NCI-H1417 (cell line): ENCODE results near the gene IFIT1.
"Not testable (repeated sequence)": the region's sequence is repeated elsewhere in the genome, so short reads cannot be mapped to it uniquely, and the experiment has no call there.

Experiments
- DNase-seq, 3 experiments: peaks; one replicate each; lab custom pipeline; 2025; lab: John Stamatoyannopoulos, UW

Gene IFIT1

DNA sequence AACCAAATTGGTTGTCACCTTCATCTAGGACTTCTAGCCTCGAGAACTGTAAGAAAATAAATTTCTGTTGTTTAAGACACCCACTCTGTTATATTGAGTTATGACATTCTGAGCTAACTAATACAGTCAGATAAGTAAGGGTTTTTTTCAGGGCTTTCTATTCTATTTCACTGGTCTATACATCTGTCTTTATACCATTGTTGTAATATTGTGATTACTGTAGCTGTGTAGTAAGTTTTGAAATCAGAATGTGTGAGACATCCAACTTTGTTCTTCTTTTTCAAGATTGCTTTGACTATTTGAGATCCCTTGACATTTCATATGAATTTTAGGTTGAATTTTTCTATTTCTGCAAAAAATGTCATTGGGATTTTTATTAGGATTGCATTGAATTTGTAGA lies 7.5 kb downstream of the IFIT1 start:
- DNase-seq, result no peak

DNA sequence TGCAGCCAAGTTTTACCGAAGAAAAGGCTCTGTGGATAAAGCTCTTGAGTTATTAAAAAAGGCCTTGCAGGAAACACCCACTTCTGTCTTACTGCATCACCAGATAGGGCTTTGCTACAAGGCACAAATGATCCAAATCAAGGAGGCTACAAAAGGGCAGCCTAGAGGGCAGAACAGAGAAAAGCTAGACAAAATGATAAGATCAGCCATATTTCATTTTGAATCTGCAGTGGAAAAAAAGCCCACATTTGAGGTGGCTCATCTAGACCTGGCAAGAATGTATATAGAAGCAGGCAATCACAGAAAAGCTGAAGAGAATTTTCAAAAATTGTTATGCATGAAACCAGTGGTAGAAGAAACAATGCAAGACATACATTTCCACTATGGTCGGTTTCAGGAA lies 10.6 kb downstream of the IFIT1 start:
- no peak for DNase-seq

DNA sequence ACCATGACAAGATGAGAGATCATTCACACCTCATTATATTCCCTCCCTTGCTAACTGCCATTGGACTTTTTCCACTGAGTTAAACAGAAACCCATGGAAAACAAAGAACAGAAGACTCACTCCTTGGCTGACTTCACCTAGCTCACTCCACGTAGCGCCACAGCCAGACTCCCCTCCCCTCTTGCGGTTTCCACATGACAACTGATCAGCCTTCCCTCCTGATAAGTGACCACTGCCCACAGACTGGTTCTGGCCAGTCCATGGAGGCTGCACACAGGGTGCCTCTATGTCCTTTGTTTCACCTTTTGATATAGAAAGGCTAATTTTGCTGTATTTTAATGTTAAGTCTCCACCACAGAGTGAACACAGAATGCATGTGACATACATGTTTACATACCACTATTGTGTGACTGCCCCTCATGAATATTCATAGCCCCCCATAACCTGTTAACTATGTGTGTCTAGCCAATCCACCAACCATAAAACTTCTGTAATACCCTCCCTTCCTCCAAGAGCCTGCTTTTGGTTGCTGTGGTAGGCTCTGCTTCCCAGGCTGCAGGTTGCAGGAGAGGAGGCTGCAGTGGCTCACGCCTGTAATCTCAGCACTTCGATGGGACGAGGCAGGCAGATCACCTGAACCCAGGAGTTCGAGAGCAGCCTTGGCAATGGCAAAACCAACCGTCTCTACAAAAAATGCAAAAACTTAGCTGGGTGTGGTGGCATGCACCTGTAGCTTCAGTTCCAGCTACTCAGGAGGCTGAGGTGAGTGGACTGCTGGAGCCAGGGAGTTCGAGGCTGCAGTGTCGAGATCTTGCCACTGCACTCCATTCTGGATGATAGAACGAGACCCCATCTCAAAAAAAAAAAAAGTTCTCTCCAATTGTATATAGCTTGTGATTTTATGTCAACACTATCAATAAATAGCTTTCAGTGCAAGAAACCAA lies 12.0 kb downstream of the IFIT1 start:
- DNase-seq, result no peak

DNA sequence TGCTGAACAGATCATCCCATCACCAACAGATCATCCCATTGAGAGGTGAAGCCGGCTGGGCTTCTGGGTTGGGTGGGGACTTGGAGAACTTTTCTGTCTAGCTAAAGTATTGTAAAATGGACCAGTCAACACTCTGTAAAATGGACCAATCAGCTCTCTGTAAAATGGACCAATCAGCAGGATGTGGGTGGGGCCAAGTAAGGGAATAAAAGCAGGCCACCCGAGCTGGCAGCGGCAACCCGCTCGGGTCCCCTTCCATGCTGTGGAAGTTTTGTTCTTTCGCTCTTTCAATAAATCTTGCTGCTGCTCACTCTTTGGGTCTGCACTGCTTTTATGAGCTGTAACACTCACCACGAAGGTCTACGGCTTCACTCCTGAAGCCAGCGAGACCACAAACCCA lies 13.8 kb downstream of the IFIT1 start:
- DNase-seq, result not testable (repeated sequence)

DNA sequence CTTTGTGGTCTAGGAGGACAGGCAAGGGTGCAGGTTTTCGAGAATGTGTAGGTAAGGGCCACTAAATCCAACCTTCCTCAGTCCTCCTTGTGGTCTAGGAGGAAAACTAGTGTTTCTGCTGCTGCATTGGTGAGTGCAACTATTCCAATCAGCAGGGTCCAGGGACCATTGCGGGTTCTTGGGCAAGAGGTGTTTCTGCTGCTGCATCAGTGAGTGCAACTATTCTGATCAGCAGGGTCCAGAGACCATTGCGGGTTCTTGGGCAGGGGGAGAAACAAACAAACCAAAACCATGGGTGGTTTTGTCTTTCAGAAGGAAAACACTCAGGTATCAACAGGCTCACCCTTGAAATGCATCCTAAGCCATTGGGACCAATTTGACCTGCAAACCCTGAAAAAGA lies 15.4 kb downstream of the IFIT1 start:
- not testable (repeated sequence) for DNase-seq

DNA sequence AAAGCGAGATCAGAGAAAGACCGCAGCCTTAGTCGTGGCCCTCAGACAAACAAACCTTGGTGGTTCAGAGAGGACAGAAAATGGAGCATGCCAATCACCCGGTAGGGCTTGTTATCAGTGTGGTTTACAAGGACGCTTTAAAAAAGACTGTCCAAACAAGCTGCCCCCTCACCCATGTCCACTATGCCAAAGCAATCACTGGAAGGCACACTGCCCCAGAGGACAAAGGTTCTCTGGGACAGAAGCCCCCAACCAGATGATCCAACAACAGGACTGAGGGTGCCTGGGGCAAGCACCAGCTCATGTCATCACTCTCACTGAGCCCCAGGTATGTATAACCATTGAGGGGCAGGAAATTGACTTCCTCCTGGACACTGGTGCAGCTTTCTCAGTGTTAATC lies 16.9 kb downstream of the IFIT1 start:
- not testable (repeated sequence) for DNase-seq

DNA sequence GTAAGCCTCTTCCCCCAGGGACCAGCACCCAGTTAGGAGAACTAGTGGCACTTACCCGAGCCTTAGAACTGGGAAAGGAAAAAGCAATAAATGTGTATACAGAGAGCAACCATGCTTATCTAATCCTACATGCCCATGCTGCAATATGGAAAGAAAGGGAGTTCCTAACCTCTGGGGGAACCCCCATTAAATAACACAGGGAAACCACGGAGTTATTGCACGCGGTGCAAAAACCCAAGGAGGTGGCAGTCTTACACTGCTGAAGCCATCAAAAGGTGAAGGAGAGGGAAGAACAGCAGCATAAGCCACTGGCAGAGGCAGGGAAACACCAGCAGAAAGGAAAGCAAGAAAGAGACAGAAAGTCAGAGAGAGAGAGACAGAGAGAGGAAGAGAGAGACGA lies 18.1 kb downstream of the IFIT1 start:
- not testable (repeated sequence) for DNase-seq

DNA sequence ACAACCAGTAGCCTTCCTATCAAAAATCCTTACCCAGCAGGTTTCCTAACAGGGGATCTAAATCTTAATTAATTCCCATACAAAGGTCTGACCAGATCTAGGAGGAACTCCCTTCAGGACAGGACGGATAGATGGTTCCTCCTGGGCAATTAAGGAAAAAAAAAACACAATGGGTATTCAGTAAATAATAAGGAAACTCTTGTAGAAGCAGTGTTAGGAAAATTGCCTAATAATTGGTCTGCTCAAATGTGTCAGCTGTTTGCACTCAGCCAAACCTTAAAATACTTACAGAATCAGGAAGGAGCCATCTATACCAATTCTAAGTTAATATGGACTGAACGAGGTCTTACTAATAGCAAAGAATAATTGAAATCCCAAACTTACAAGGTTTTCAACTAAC lies 18.7 kb downstream of the IFIT1 start:
- DNase-seq, result peak in 1 of 3 experiments; percentile 17

DNA sequence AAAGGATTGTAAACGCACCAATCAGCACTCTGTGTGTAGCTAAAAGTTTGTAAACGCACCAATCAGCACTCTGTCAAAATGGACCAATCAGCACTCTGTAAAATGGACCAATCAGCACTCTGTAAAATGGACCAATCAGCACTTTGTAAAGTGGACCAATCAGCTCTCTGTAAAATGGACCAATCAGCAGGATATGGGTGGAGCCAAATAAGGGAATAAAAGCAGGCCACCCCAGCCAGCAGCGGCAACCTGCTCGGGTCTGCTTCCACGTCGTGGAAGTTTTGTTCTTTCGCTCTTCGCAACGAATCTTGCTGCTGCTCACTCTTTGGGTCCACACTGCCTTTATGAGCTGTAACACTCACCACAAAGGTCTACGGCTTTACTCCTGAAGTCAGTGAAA lies 19.9 kb downstream of the IFIT1 start:
- not testable (repeated sequence) for DNase-seq

DNA sequence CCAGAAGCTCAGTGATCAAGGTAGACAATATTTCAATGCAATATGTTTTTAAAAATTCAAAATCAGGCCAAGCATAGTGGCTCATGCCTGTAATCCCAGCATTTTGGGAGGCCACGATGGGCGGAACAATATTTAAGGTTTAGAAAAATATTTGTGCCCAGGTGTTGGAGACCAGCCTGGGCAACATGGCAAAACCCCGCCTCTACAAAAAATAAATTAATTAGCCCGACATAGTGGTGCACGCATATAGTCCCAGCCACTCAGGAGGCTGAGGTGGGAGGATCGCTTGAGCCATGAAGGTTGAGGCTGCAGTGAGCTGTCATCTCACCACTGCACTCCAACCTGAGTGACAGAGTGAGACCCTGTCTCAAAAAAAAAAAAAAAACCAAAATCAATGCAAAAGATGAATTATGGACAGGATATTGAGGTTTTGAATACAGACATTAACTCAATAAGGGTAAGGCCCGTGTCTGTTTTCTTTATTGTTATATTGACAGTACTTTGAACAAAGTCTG lies 21.0 kb downstream of the IFIT1 start:
- no peak for DNase-seq

DNA sequence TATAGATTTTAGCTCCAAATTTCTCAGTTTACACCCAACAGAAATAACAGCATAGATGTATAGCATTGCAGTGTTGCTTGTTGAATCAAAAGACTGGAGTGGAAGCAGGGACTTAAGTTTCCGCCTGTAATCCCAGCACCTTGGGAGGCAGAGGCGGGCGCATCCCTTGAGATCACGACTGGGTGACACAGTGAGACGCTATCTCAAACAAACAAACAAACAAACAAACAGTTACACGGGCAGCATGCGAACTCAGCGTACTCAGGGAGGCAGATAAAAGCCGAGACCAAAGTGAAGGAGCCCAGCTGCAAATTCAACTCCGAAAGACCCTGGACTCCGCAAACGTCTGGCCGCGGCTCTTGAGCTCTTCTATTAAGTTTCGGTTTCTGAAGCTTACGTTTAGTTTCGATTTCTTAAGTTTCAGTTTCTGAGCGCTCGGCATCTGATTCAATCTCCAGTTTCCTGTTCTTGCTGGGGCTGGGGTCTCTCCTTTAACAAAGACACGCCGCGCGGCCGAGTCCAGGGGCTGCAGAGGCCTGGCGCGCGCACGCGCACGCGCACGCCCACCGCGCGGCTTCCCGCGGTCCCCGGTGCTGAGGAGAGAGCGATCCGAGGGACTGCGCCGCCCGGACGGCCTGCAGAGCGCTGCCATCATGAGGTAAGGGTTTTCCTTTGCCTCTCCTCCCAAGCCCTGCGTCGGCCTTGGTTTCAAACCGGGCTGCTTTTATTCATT lies 21.9 kb downstream of the IFIT1 start, which contains the start of gene IFIT5:
Gene IFIT5 (plus strand): TSS at position 423 of the 733 bp plus-strand sequence. CDS start 231 bp downstream, at position 654.
- DNase-seq, result peak; percentile 51 to 78 (median 78)

DNA sequence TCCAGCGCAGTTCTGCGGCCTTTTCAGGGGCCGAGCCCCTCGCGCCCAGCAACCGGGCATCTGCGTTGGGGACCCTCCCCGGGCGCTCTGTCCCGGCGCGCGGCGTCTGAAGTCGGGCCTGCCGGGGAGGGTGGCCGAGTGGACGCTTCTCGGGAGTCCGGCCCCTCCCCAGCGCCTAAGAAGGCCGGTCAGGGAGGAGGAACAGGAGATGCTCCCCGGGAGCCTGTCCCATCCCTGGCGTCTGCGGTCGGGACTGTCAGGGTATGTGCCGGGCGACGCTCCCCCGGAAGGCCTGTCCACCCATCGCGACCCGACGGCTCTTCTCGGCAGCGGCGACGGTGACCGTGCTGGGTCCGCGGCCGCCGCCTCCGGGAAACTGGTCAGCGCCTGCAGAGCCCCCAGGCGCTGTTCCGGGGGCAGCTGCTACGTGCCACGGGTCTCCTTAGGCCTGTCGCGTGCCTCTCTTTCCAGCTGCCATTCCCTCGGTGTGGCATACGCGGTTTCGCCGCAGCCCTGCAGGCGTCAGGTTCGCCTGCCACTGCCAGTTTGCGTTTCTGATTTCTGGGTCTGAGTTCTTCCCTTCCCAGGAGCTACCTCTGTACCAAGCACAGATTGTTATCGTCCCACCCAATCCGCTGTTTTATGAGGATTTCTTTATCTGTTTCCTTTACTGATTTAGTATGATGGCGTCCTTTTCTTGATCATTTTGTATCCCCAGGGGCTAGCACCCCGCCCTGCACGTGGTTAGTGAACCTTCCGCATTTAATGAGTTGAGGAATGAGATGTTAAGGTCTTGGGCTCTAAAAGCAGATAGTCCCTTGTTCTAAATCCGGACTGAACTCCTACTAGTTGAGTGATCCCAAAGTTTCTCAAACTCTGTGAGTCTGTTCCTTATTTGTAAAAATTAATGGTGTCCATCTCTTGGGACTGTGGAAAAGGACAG lies 22.7 kb downstream of the IFIT1 start:
- peak; percentile 42 to 78 (median 76) for DNase-seq

DNA sequence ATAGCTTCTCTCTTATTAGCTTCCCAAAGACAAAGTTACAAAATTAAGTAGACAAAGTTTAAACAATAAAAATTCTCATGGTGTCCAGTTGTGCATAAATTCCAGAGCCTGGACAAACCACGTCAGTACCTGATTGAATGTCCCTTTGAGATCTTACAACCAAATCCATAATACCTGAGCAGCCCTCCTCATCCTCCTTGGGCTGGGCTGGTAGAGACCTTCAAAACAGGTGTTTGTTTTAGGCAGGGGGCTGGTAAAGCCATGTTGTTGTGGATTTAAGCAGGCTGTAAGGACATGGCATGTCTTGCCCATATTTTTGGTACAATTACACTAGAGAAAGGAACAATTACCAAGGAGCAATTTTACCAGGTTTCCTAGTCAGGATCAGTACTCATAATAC lies 24.0 kb downstream of the IFIT1 start:
- no peak for DNase-seq

DNA sequence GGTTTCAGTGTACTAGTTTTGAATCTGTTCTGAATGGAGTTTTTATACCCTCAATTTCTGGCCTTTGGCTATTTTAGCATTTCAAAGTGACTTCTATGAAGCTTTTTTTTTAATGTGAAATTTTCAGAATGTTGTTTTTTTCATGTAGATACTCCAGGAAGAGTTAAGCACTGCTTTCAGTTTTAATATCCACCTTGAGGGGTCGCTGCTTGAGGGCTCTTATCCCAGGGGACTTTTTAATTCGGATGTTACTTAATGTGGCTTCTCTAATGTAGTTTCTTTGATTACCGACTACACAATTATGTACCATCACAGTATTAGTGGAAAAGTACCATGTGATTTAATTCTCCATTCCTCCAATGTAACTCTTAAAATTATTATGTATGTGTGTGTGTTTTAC lies 27.1 kb downstream of the IFIT1 start:
- no peak for DNase-seq

DNA sequence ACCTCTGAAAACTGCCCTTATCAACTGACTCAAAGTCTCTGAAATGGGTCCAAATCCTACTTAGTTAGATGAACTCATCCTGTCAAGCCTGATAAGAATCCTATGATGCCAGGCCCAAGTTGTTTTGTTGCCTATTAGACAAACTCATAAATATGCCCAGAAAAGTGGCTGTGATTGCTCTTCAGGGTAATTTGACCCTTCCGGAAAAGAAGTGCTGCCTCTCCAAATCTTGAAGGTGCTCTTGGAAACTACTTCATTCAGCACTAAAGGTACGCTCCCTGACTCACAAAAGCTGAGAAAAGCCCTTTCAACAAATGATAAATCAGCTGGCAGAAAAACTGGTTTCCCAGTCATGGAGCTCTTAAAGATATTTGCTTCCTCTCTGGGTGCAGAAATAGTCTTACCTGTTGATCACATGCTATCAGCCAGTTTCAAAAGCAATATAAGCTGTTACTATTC lies 28.6 kb downstream of the IFIT1 start:
- peak in 1 of 3 experiments; percentile 68 for DNase-seq

DNA sequence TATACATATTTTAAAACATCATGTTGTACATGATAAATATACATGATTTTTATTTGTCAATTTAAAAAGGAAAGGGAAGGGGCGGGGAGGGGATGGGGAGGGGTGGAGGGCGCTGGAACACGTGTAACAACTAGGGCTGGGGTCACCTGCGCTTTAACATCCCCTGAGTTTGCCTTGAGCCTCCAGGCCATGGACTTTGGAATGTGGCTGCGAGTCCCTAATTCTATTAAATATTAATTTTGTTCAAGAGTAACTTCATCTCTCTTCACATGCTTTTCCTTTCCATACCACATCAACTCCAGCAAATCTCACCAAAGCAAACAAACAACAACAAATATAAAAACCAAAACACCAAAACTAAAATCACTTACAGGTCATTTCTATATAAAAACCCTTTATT lies 32.6 kb downstream of the IFIT1 start:
- no peak for DNase-seq

DNA sequence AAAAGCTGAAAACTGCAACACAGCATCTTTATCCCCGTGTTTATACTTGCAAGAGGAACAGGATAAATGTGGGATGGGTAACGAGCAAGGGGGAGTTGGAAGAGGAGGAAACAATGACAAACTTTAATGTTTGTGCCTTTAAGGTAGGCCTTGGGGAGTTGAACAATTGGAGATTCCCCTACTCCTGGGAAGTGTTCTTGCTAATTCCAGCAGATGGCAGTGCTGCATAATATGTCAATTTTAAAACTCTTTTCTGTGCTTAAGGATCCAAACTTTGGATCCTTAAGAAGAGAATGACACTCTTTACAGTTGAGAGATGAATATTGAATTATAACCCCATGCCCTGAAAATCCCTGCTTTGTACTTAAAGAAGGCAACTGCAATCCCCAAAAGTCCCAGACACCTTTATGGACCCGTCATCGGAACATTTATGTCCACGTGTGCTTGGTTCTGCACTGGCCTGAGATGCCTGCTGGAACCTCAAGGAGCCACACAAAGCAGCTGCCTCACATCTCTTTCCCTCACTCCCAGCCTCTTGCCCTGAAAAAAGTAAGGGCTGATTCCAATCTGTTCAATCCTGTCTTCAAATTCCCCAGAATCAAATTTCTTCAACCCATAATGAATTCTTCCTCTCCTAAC lies 33.9 kb downstream of the IFIT1 start:
- peak; percentile 7 to 62 (median 35) for DNase-seq

DNA sequence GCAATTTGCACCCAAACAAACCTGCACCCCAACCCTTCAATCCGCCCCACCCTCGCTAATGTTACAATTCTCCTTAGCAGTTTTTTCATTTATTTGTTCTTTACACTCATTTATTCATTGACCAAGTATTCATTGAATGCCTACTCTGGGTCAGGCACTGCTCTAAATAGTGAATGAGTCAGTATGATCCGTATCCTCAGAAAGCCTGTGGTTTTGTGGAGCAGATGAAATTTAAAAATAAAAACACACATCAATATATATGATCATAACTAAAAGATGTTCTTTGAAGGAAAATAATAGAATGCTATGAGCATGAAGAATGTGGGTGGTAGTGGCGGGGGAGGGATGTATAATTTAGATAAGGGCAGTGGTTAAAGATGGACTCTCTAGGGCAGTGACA lies 35.2 kb downstream of the IFIT1 start:
- no peak for DNase-seq

DNA sequence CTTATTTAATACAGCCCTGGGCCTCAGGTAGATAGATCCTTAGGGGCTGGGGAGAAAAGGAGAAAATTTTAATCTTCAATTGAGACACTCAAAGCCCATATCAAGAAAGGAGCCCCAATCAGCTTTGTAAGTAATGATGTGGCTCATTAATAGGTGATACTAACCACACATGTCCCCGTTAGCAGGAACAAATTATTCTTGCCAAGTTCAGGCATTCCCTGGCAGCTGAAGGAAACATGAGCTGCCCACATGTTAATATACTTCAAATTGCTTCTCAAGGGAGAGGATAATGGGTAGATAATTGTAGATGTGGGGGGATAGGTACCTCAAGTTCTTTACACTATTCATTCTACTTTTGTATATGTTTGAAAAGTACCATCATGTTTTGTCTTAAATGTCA lies 36.5 kb downstream of the IFIT1 start:
- DNase-seq, result peak in 1 of 3 experiments; percentile 14

DNA sequence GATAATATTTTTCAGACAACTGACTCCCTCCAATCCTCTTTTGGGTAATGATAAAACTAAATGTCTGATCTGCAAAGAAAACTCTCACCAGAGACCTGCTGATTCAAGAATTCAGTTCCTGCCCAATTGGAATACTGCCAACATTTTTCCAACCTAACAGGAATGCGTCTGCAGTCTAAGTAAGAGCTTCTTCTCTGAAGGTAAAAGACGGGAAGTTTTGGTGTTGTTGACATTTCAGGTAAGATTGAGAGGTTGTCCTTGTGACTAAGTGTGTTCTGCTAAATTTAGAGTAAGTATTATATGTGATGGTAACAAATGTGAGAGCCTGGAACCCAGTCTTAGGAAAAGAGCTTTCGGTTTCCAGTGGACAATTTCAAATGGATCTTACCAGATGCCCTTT lies 39.6 kb downstream of the IFIT1 start:
- DNase-seq, result peak in 2 of 3 experiments; percentile 9 to 19

DNA sequence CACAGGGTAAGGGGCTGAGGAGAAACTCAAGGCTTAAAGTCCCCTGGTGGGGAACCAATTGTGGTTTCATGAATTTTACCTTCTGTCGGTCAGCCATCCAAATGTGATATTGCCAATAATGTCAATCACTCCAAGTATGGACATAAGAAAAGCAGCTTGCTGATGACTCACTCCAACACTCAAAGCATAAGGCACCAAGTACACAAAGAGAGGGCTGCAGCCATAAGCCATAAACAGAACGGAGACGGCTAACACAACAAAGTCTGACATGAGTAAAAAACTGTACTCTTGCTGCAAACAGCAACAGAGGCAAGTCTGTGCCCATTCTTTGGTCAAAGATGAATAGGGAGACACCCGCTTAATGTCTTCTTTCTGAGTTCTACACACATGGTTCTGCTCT lies 46.1 kb downstream of the IFIT1 start:
- no peak for DNase-seq
